Activated CD4-positive, alpha-beta T cell treated with anti-CD3 and anti-CD28 coated beads, Interleukin-2, amount 10 ng/mL, durations not matched to agents 7 days and 5 days (primary cell): ENCODE measurements around the gene DCAF4L1. TPM values are rescaled to one million over a fixed set of nuclear protein-coding genes. Genes with fewer than 3 reads are reported as not detected.

Source experiments
- CTCF ChIA-PET: fragments of 350-600 bp; sonication (Branson Sonifier 250); formaldehyde crosslinking; loops from one replicate; lab custom pipeline; 2021; ENCODE audit warnings: antibody characterized with exemption; lab: Charles Lee
- POLR2A ChIA-PET: fragments of 350-600 bp; sonication (Branson Sonifier 250); formaldehyde crosslinking; loops from one replicate; lab custom pipeline; 2021; ENCODE audit warnings: antibody characterized with exemption; lab: Charles Lee
- DNase-seq: peaks from one replicate; pipeline ENCODE4 v3.0.0-alpha.2; 2020
- H3K27ac Mint-ChIP-seq: one replicate; pipeline ENCODE4 v1.8.0; 2021; ENCODE audit warnings: mild to moderate bottlenecking, moderate library complexity, mixed read lengths
- H3K27me3 Mint-ChIP-seq: one replicate; pipeline ENCODE4 v1.8.0; 2021; ENCODE audit warnings: mixed read lengths
- H3K36me3 Mint-ChIP-seq: one replicate; pipeline ENCODE4 v1.8.0; 2021; ENCODE audit warnings: low read depth, mixed read lengths
- H3K4me1 Mint-ChIP-seq: one replicate; pipeline ENCODE4 v1.8.0; 2021; ENCODE audit warnings: mixed read lengths
- H3K4me3 Mint-ChIP-seq: one replicate; pipeline ENCODE4 v1.8.0; 2021; ENCODE audit warnings: mild to moderate bottlenecking, moderate library complexity, mixed read lengths
- H3K9me3 Mint-ChIP-seq: one replicate; pipeline ENCODE4 v1.8.0; 2021; ENCODE audit warnings: mixed read lengths
- total RNA-seq, 2 experiments: library from RNA; stranded (reverse); gene quantifications; one replicate each; pipeline ENCODE4 v1.2.3, GENCODE V29; 2021

DCAF4L1 gene
- total RNA-seq, 2 experiments from 2014 or later = 0.07 to 0.19 TPM

DNA sequence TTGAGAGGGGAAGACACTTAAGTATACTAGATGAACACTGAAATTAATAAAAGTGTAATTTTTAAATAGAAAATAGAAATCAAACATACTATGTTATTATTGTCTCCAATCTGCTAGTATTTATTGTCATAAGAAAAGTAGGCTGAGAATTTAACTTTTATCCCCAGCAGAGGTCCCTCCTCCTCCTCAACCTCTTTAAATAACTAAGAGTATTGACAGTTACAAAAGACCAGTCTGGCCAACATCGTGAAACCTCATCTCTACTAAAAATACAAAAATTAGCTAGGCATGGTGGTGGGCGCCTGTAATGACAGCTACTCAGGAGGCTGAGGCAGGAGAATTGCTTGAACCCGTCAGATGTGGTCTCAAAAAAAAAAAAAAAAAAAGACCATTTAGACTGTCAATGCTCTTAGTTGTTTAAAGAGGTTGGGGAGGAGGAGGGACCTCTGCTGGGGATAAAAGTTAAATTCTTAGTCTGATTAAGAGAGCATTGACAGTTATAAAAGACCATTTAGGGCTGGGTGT is 13.0 kb downstream of the DCAF4L1 start:
- Mint-ChIP-seq H3K27ac (no peak overlapping the region), H3K9me3 (no peaks in the 10 kb centered on the region), H3K4me3 (no peak overlapping the region), H3K36me3 (peaks cover 7% of the 10 kb centered on the region), H3K4me1 (peaks cover 26% of the 10 kb centered on the region), H3K27me3 (no peaks in the 10 kb centered on the region)
- ChIA-PET CTCF (interaction anchor here (0.6 kb wide), 1 partner anchor 371 kb away, joined by 3 read pairs; no protein-coding TSS in a partner anchor), POLR2A (no interaction called here)
- no peak for DNase-seq

DNA sequence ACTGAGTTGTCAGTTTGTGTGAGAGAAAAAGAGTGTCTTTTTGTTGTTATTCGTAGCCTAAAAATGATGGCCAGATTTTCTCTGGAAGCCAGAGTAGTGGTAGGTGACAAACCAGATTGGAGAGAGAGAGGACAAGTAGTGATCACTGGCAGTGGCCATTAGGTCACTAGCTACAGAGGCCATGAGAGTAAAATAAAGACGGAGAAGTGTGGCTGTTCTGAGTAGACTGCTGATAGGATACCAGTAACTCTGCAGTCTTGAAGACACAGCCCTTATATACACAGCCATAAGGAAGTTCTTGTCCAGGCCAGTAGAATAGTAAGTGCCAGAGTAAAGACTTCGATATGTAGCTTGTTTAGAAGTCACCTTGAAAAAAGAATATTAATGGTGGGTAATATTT is 16.5 kb downstream of the DCAF4L1 start:
- H3K36me3 Mint-ChIP-seq = peaks cover 11% of the 10 kb centered on the region
- no peak overlapping the region for H3K27ac Mint-ChIP-seq
- CTCF ChIA-PET = no interaction called here
- H3K4me3 Mint-ChIP-seq = no peak overlapping the region
- peaks cover 4% of the 10 kb centered on the region for H3K4me1 Mint-ChIP-seq
- H3K27me3 Mint-ChIP-seq = no peaks in the 10 kb centered on the region
- H3K9me3 Mint-ChIP-seq = no peaks in the 10 kb centered on the region
- POLR2A ChIA-PET = no interaction called here
- no peak for DNase-seq

DNA sequence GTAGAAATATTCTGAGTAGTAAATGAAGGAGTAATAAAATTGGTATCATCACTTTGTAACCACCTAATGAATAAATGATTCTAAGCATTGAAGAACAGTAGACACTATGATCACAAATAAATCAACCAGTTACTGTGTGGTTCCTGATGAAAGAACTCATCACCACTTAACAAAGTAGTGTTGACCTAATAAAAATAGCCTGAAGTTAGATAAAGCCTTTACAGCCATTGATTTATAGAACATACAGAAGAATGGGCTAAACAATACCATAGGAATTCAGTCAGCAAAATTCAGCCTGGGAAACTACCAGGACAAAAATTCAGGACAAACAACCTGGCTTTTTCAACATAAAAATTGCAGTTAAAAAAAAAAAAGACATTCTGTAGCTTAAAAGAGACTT is 17.8 kb downstream of the DCAF4L1 start:
- Mint-ChIP-seq H3K4me3 (no peak overlapping the region), H3K36me3 (peaks cover 23% of the 10 kb centered on the region), H3K27ac (no peak overlapping the region), H3K27me3 (no peaks in the 10 kb centered on the region), H3K9me3 (no peaks in the 10 kb centered on the region), H3K4me1 (peaks cover 4% of the 10 kb centered on the region)
- POLR2A ChIA-PET = no interaction called here
- DNase-seq = no peak
- CTCF ChIA-PET = interaction anchor here (1.3 kb wide), 1 partner anchor 9 kb away, joined by 4 read pairs; the partner anchor contains the start of gene SLC30A9

DNA sequence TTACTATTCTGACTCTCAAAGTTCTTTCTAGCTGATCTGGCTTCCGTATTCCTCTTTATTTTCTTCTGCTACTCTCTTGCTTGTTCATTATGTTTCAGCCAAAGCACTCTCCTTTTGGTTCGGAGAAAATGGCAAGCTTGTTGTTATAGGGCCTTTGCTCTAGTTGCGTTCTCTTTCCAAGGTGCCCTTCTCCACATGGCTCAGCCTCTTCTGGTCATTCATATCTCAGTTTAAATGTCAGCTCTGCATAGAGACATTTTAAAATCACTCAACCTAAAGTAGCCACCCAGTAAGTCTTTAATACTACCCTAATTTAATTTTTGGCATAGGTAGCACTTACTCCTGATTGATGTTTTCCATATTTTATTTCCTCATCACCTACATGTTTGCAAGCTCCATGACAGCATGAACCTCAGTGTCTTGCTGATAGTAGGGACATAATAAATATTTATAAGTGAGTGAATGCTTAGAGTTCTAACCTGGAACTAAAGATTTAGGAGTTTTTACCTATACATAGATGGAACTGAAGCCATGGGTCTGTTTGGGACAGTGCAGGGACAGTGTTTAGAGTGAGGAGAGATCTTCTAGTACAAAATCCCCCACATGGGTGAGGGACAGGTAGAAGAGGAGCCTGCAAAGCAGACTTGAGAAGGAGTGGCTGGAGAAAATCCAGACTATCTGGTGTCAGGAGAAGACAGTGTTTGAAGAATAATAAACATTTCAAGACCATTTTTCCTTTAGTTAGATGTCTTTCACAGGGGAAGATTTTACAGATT is 26.6 kb downstream of the DCAF4L1 start:
- Mint-ChIP-seq H3K27me3 (no peaks in the 10 kb centered on the region), H3K36me3 (peaks cover 54% of the 10 kb centered on the region), H3K4me1 (peaks cover 4% of the 10 kb centered on the region), H3K4me3 (no peak overlapping the region), H3K27ac (no peak overlapping the region), H3K9me3 (no peaks in the 10 kb centered on the region)
- no peak for DNase-seq
- ChIA-PET POLR2A (no interaction called here), CTCF (no interaction called here)

DNA sequence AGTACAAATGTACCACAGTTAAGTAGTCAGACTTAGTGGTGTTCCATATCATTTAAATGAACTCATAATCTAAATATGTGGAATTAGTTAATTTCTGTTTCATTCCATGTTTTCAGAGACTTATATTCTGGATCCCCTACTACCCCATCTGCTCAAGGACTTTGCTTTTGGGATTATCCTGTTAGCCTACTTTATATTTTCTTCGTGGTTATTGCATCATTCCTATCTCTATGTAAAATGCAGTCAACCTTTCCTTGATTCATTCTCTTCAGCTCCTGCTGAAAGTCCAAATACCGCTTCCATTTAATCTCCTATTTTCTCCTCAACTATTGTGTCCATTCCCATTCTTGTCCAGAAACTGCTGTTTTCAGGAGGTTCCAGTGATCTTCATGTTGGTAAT is 33.9 kb downstream of the DCAF4L1 start:
- CTCF ChIA-PET = no interaction called here
- Mint-ChIP-seq H3K27me3 (no peaks in the 10 kb centered on the region), H3K4me3 (no peak overlapping the region), H3K4me1 (no peaks in the 10 kb centered on the region), H3K27ac (no peak overlapping the region), H3K9me3 (no peaks in the 10 kb centered on the region), H3K36me3 (peaks cover 17% of the 10 kb centered on the region)
- POLR2A ChIA-PET = no interaction called here
- DNase-seq = no peak

DNA sequence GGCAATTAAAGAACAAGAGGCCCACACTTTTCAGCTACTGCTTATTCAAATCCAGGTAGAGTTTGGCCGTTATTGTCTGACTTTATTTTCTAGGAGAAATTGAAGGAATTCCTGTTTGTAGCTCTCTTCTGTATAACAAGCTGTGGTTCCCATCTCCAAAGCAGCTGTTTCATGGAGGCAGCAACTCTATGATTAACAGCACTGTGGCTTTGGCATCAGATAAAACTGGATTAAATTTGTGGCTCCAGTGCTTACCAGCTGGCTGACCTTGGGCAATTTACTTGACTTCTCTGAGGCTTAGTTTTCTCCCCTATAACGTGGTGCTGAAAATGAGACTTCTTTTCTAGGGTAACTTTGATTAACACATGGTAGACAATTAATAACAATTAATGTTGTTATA is 36.9 kb downstream of the DCAF4L1 start:
- DNase-seq = no peak
- Mint-ChIP-seq H3K27me3 (no peaks in the 10 kb centered on the region), H3K27ac (no peak overlapping the region), H3K9me3 (no peaks in the 10 kb centered on the region), H3K4me3 (no peak overlapping the region), H3K4me1 (no peaks in the 10 kb centered on the region), H3K36me3 (peaks cover 22% of the 10 kb centered on the region)
- CTCF ChIA-PET = no interaction called here
- POLR2A ChIA-PET = no interaction called here

Other genes with a start within 250 kb of the DCAF4L1 start
- gene PHOX2B, start 233.0 kb upstream of the DCAF4L1 start, total RNA-seq = not detected
- 10 to 100 TPM; 54.4 to 65.6 TPM for gene TMEM33, start 46.3 kb upstream of the DCAF4L1 start, total RNA-seq
- gene SLC30A9, start 8.8 kb downstream of the DCAF4L1 start, total RNA-seq = 10 to 100 TPM; 31.3 to 34.1 TPM
- gene BEND4, start 170.9 kb downstream of the DCAF4L1 start, total RNA-seq = under 1 TPM; 0.05 to 0.19 TPM